ENCODE measurements around the gene APPL1. TPM values are rescaled to one million over a fixed set of nuclear protein-coding genes. Genes with fewer than 3 reads are reported as not detected.

The APPL1 gene
- total and polyA plus RNA-seq, 10 of the 15 experiments (the other 5 are each of a cell fraction or from before 2014, with no cell fraction given): 15.0 to 77.6 (median 40.2) TPM

DNA sequence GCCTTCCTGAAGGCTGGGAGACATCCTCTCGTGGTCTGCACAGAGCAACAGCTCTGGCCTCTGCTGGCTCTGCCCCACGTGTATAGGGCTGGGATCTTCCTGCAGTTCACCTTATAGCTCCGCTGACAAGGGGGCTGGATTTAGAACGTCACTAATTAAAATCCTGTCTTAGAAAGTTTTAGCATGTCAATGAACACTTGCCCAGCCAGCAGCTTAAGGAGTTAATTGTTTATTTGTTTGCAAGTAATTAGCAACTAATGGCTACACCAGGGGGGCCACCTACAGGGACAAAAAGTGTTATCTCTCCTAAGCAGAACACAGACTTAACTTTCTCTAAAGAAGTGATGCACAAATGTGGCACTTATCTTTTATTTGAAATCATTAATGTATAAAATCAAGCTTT, 27.6 kb upstream of the APPL1 start, which contains the start of gene HESX1 (continued):
- no peak for TF ChIP-seq MYB (IDR thresholded peaks at IDR 0.05; ENCODE audit: borderline replicate concordance, low read depth, low read length)
- no peak for TF ChIP-seq FOXM1 (IDR thresholded peaks at IDR 0.05; ENCODE audit: low read depth, low read length)
- TF ChIP-seq ZZZ3 (IDR thresholded peaks at IDR 0.05; ENCODE audit: control insufficient read depth, insufficient read length, low read depth): no peak
- no peak for TF ChIP-seq SP1 (IDR thresholded peaks at IDR 0.05; ENCODE audit: low read depth, low read length)
- no peak for TF ChIP-seq CBX3 (IDR thresholded peaks at IDR 0.05; ENCODE audit: borderline replicate concordance, low read depth)
- TF ChIP-seq, protein P1, sequence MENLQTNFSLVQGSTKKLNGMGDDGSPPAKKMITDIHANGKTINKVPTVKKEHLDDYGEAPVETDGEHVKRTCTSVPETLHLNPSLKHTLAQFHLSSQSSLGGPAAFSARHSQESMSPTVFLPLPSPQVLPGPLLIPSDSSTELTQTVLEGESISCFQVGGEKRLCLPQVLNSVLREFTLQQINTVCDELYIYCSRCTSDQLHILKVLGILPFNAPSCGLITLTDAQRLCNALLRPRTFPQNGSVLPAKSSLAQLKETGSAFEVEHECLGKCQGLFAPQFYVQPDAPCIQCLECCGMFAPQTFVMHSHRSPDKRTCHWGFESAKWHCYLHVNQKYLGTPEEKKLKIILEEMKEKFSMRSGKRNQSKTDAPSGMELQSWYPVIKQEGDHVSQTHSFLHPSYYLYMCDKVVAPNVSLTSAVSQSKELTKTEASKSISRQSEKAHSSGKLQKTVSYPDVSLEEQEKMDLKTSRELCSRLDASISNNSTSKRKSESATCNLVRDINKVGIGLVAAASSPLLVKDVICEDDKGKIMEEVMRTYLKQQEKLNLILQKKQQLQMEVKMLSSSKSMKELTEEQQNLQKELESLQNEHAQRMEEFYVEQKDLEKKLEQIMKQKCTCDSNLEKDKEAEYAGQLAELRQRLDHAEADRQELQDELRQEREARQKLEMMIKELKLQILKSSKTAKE (IDR thresholded peaks at IDR 0.05; ENCODE audit: low read depth, poor library complexity, severe bottlenecking): no peak
- no peak for TF ChIP-seq EGR1 (IDR thresholded peaks at IDR 0.05; ENCODE audit: borderline replicate concordance in 1 of 2, low read depth in 2 of 2, low read length in 2 of 2)
- no peak for TF ChIP-seq BACH1 (IDR thresholded peaks at IDR 0.05; ENCODE audit: borderline replicate concordance)
- no peak for TF ChIP-seq SPI1 (IDR thresholded peaks at IDR 0.05; ENCODE audit: borderline replicate concordance, insufficient read depth, low read depth, low read length)
- TF ChIP-seq SMC3 (IDR thresholded peaks at IDR 0.05; ENCODE audit: borderline replicate concordance, low read length): no peak
- TF ChIP-seq, protein P2, sequence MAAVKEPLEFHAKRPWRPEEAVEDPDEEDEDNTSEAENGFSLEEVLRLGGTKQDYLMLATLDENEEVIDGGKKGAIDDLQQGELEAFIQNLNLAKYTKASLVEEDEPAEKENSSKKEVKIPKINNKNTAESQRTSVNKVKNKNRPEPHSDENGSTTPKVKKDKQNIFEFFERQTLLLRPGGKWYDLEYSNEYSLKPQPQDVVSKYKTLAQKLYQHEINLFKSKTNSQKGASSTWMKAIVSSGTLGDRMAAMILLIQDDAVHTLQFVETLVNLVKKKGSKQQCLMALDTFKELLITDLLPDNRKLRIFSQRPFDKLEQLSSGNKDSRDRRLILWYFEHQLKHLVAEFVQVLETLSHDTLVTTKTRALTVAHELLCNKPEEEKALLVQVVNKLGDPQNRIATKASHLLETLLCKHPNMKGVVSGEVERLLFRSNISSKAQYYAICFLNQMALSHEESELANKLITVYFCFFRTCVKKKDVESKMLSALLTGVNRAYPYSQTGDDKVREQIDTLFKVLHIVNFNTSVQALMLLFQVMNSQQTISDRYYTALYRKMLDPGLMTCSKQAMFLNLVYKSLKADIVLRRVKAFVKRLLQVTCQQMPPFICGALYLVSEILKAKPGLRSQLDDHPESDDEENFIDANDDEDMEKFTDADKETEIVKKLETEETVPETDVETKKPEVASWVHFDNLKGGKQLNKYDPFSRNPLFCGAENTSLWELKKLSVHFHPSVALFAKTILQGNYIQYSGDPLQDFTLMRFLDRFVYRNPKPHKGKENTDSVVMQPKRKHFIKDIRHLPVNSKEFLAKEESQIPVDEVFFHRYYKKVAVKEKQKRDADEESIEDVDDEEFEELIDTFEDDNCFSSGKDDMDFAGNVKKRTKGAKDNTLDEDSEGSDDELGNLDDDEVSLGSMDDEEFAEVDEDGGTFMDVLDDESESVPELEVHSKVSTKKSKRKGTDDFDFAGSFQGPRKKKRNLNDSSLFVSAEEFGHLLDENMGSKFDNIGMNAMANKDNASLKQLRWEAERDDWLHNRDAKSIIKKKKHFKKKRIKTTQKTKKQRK (IDR thresholded peaks at IDR 0.05; ENCODE audit: low read depth, low read length): no peak

All from GM12878 (cell line).